HCT116 (cell line): Measurements from ENCODE around the gene TBC1D14. TPM values are rescaled to one million over a fixed set of nuclear protein-coding genes. Genes with fewer than 3 reads are reported as not detected.

ENCODE experiments used
- ATAC-seq: fragments of 200-7000 bp; cut with Tn5 transposase; 2 replicates; pipeline ENCODE4 v1.9.1; 2020; ENCODE audit warnings: mild to moderate bottlenecking, moderate library complexity
- BruUV-seq: library from RNA; stranded (reverse); fragments of 400-500 nt; replicated peaks from 2 replicates; lab custom pipeline; 2021; lab: Mats Ljungman, UMichigan
- CTCF ChIA-PET: fragments of 300-600 bp; sonication (Branson Sonifier 250); formaldehyde crosslinking; loops from one replicate; lab custom pipeline; 2021; ENCODE audit warnings: antibody characterized with exemption; lab: Charles Lee
- POLR2A ChIA-PET: fragments of 300-600, 350-600 bp; sonication (Branson Sonifier 250); formaldehyde crosslinking; loops from one replicate; lab custom pipeline; 2021; ENCODE audit warnings: antibody characterized with exemption; lab: Charles Lee
- RAD21 ChIA-PET, 2 experiments: fragments of 300-600 bp; sonication (Branson Sonifier 250); formaldehyde crosslinking; loops; one replicate each; lab custom pipeline; 2023; ENCODE audit warnings: low total read pairs in 2 of 2; ENCODE audit not compliant: uncharacterized antibody in 2 of 2, unreplicated experiment in 2 of 2, low non-redundant PET in 1 of 2; lab: Charles Lee
- DNase-seq: peaks from one replicate; pipeline ENCODE4 v3.0.0-alpha.2; 2010; ENCODE audit warnings: low read depth, low spot score
- H2AFZ ChIP-seq: fragments of 200-600 bp; shearing (Covaris generic), sonication (generic); 2 replicates; pipeline ENCODE4 v1.6.1; 2017; ENCODE audit warnings: low read depth, mixed run types, mixed read lengths, antibody characterized with exemption, low read length; ENCODE audit not compliant: poor library complexity, severe bottlenecking
- H3K27ac ChIP-seq: 2 replicates; pipeline ENCODE4 v1.5.1; 2012; ENCODE audit warnings: low read depth, low read length
- H3K27me3 ChIP-seq: fragments of 200-600 bp; sonication (generic); 2 replicates; pipeline ENCODE4 v1.6.1; 2016; ENCODE audit warnings: mixed run types, low read length, mixed read lengths; ENCODE audit not compliant: insufficient read depth
- H3K36me3 ChIP-seq, 2 experiments: fragments of 200-500 bp in 1 of 2; fragments of 200-600 bp in 1 of 2; sonication (Bioruptor generic) in 1 of 2; sonication (generic) in 1 of 2; 2 replicates each; pipeline versions ENCODE4 v1.5.1 to v1.6.1; 2014 to 2016; ENCODE audit warnings: low read length in 2 of 2, inconsistent platforms in 1 of 2, mixed read lengths in 1 of 2, mixed run types in 1 of 2; ENCODE audit not compliant: insufficient read depth in 2 of 2, control insufficient read depth in 1 of 2
- H3K4me1 ChIP-seq, 2 experiments: fragments of 200-600 bp in 1 of 2; sonication (generic) in 1 of 2; 2 replicates each; pipeline versions ENCODE4 v1.5.1 to v1.6.1; 2012 to 2017; ENCODE audit warnings: low read length in 2 of 2, inconsistent platforms in 1 of 2, mild to moderate bottlenecking in 1 of 2, mixed read lengths in 1 of 2, mixed run types in 1 of 2, moderate library complexity in 1 of 2; ENCODE audit not compliant: insufficient read depth in 2 of 2, control insufficient read depth in 1 of 2
- H3K4me2 ChIP-seq: fragments of 200-600 bp; sonication (generic); 2 replicates; pipeline ENCODE4 v1.6.1; 2017; ENCODE audit warnings: mixed run types, low read length, mixed read lengths
- H3K4me3 ChIP-seq, 2 experiments: fragments of 200-600 bp in 1 of 2; sonication (generic) in 1 of 2; replicated peaks in 1 of 2; 2 replicates each; pipeline ENCODE4 v1.5.1; 2011 to 2016; ENCODE audit warnings: low read length in 2 of 2, control low read depth in 1 of 2, low read depth in 1 of 2, mild to moderate bottlenecking in 1 of 2, mixed read lengths in 1 of 2, mixed run types in 1 of 2
- H3K79me2 ChIP-seq: fragments of 200-600 bp; sonication (generic); 2 replicates; pipeline ENCODE4 v1.6.1; 2017; ENCODE audit warnings: mild to moderate bottlenecking, mixed run types, low read length, moderate library complexity, mixed read lengths; ENCODE audit not compliant: insufficient read depth
- H3K9ac ChIP-seq: fragments of 200-600 bp; sonication (generic); 2 replicates; pipeline ENCODE4 v1.6.1; 2016; ENCODE audit warnings: low read length, mixed read lengths
- H3K9me2 ChIP-seq: fragments of 200-600 bp; sonication (generic), shearing (Covaris generic); 2 replicates; pipeline ENCODE4 v1.6.1; 2017; ENCODE audit warnings: mixed run types, mild to moderate bottlenecking, moderate library complexity; ENCODE audit not compliant: insufficient read depth
- H3K9me3 ChIP-seq, 2 experiments: fragments of 200-500 bp in 1 of 2; fragments of 200-600 bp in 1 of 2; sonication (Bioruptor generic) in 1 of 2; sonication (generic) in 1 of 2; 2 replicates each; pipeline ENCODE4 v1.6.1; 2014 to 2017; ENCODE audit warnings: low read length in 2 of 2, mixed read lengths in 2 of 2, inconsistent platforms in 1 of 2, low read depth in 1 of 2, mild to moderate bottlenecking in 1 of 2, mixed run types in 1 of 2, moderate library complexity in 1 of 2; ENCODE audit not compliant: control insufficient read depth in 1 of 2, insufficient read depth in 1 of 2
- H4K20me1 ChIP-seq: fragments of 200-600 bp; sonication (generic), shearing (Covaris generic); 2 replicates; pipeline ENCODE4 v1.6.1; 2017; ENCODE audit warnings: mixed run types, mild to moderate bottlenecking, moderate library complexity; ENCODE audit not compliant: insufficient read depth
- EGR1 ChIP-seq: IDR thresholded peaks from 2 replicates; pipeline ENCODE4 v1.6.1; 2012; ENCODE audit warnings: low read depth
- POLR2AphosphoS5 ChIP-seq: IDR thresholded peaks from 2 replicates; pipeline ENCODE4 v1.6.1; 2011; ENCODE audit warnings: mild to moderate bottlenecking, low read depth, low read length, moderate library complexity
- RAD21 ChIP-seq: IDR thresholded peaks from 2 replicates; pipeline ENCODE4 v1.6.1; 2012; ENCODE audit warnings: low read depth, mild to moderate bottlenecking
- SIN3A ChIP-seq: IDR thresholded peaks from 2 replicates; pipeline ENCODE4 v1.6.1; 2012; ENCODE audit warnings: low read depth
- SP1 ChIP-seq: IDR thresholded peaks from 2 replicates; pipeline ENCODE4 v1.6.1; 2012; ENCODE audit warnings: low read depth
- SRF ChIP-seq: IDR thresholded peaks from 2 replicates; pipeline ENCODE4 v1.6.1; 2012; ENCODE audit warnings: low read depth
- TCF7L2 ChIP-seq: IDR thresholded peaks from 2 replicates; pipeline ENCODE4 v1.7.0; 2011; ENCODE audit warnings: borderline replicate concordance, inconsistent platforms; ENCODE audit not compliant: insufficient read depth, insufficient read length; ENCODE audit errors: extremely low read depth
- YY1 ChIP-seq: IDR thresholded peaks from 2 replicates; pipeline ENCODE4 v1.6.1; 2011; ENCODE audit warnings: low read length, low read depth, moderate library complexity, mild to moderate bottlenecking; ENCODE audit not compliant: insufficient replicate concordance; ENCODE audit errors: extremely low read depth
- ZFX ChIP-seq: fragments of 450-650 bp; IDR thresholded peaks from 2 replicates; pipeline ENCODE4 v1.6.1; 2017
- ZNF274 ChIP-seq: fragments of 200-500 bp; sonication (Bioruptor generic); IDR thresholded peaks from 2 replicates; pipeline ENCODE4 v1.6.1; 2014; ENCODE audit warnings: mild to moderate bottlenecking, low read depth, low read length, inconsistent platforms
- intact Hi-C: fragments of 100-400 bp; cut with micrococcal nuclease; formaldehyde crosslinking; loops from 2 replicates; pipeline ENCODE4 v1.10.0; 2022
- total RNA-seq: library from RNA; stranded (reverse); gene quantifications from one replicate; pipeline ENCODE4 v1.2.1, GENCODE V29; 2021; ENCODE audit not compliant: unreplicated experiment
- TF ChIP-seq, protein P1 (sequence below): IDR thresholded peaks from 2 replicates; pipeline ENCODE4 v1.6.1; 2012
- TF ChIP-seq, protein P2 (sequence below), 3 experiments: fragments of 200-600 bp in 1 of 3; sonication (generic) in 1 of 3; IDR thresholded peaks in 2 of 3; conservative IDR thresholded peaks in 1 of 3; 2 replicates each; pipeline ENCODE4 v1.5.1; 2012 to 2017; ENCODE audit warnings: low read depth in 2 of 3, low read length in 2 of 3, antibody characterized with exemption in 1 of 3, borderline replicate concordance in 1 of 3, control low read depth in 1 of 3, mild to moderate bottlenecking in 1 of 3, mixed read lengths in 1 of 3, mixed run types in 1 of 3, moderate library complexity in 1 of 3; ENCODE audit not compliant: insufficient read depth in 1 of 3

TBC1D14 gene
- total RNA-seq, 1 experiment from 2014 or later, result 62.9 TPM

DNA sequence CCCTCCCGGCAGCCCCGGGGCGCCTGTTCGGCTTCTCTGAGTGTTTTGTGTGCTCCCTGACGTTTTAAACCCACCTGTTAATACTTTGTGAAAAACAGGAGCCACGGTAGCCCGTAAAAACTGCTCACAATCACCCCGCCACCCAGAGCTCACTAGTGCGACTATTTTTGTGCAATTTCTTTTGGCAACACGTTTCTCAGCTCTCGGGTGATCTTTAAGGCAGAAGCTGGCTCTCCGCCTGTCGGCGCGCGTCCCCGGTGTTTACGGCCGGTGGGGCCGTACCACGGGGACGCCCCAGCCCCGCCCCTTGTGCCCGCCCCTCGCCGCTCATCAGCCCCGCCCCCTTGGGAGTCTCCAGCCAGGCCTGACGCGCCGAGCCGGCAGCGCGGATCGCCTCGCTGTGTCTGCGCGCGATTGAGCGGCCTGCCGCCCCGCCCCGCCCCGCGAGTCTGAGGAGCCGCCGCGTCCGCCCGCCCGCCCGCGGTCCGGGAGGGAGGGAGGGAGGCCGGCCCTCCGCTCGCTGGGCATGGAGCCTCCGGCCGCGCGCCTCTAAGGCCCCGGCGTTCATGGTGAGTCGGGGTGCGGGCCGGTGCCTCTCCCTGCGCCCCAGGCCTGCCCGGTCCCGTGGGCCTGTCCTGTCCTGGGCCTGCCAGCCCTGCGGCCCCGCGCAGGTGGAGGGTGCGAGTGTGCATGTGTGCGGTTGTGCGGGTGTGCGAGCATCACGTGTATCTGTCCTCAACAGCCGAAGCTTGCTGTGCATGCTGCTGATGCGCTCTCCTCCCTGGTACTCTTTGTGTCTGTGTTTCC, 77.4 kb downstream of the TBC1D14 start:
- Histone ChIP-seq H3K9me2 (no peaks in the 10 kb centered on the region), H3K4me1 (peaks cover 15 to 36% of the 10 kb centered on the region in 2 experiments; a peak in 2 of 4 replicates), H3K4me3 (peak overlapping the region; percentile 84 to 90), H3K4me2 (peak overlapping the region; percentile 97), H3K9me3 (no peaks in the 10 kb centered on the region), H3K36me3 (0 out of 4 replicates have a peak, but pooled peaks cover 0 to 5% of the 10 kb centered on the region in 2 experiments), H3K27ac (peak overlapping the region; percentile 72), H3K79me2 (peaks cover 54% of the 10 kb centered on the region), H3K27me3 (no peaks in the 10 kb centered on the region), H3K9ac (peak overlapping the region; percentile 83), H4K20me1 (no peaks in the 10 kb centered on the region), H2AFZ (no peak overlapping the region)
- DNase-seq (peak; percentile 71), ATAC-seq (peak; percentile 91)
- ChIA-PET RAD21 (interaction anchor here in 1 of 2 experiments (0.6 kb wide), 1 partner anchor 78 kb away, joined by 3 read pairs; no protein-coding TSS in a partner anchor), POLR2A (interaction anchor here (1.2 to 2.1 kb wide), 2 partner anchors 12 to 81 kb away, joined by 5 to 11 read pairs; partner anchors contain the start of gene GRPEL1), CTCF (interaction anchor here (1.2 to 1.6 kb wide), 2 partner anchors 13 to 95 kb away, joined by 4 to 6 read pairs; no protein-coding TSS in a partner anchor)
- no TSS peak for BruUV-seq
- intact Hi-C loops, result loop anchor here (1.0 to 5.0 kb wide), 2 partner anchors 80 to 81 kb away; partner anchors contain the start of genes GRPEL1 and TBC1D14
- TF ChIP-seq SIN3A (peak; percentile 69), ZNF274 (no peak), SRF (peak; percentile 94), EGR1 (no peak), SP1 (peak; percentile 92), RAD21 (no peak), POLR2AphosphoS5 (peak; percentile 72), TCF7L2 (peak; percentile 26), ZFX (peak; percentile 83), YY1 (peak; percentile 85)
- TF ChIP-seq, protein P1, sequence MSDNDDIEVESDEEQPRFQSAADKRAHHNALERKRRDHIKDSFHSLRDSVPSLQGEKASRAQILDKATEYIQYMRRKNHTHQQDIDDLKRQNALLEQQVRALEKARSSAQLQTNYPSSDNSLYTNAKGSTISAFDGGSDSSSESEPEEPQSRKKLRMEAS, result peak; percentile 68
- TF ChIP-seq, protein P2, sequence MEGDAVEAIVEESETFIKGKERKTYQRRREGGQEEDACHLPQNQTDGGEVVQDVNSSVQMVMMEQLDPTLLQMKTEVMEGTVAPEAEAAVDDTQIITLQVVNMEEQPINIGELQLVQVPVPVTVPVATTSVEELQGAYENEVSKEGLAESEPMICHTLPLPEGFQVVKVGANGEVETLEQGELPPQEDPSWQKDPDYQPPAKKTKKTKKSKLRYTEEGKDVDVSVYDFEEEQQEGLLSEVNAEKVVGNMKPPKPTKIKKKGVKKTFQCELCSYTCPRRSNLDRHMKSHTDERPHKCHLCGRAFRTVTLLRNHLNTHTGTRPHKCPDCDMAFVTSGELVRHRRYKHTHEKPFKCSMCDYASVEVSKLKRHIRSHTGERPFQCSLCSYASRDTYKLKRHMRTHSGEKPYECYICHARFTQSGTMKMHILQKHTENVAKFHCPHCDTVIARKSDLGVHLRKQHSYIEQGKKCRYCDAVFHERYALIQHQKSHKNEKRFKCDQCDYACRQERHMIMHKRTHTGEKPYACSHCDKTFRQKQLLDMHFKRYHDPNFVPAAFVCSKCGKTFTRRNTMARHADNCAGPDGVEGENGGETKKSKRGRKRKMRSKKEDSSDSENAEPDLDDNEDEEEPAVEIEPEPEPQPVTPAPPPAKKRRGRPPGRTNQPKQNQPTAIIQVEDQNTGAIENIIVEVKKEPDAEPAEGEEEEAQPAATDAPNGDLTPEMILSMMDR (IDR thresholded peaks at IDR 0.05 in 2 of 3, conservative IDR thresholded peaks at IDR 0.05 in 1 of 3; ENCODE audit: borderline replicate concordance in 1 of 3, insufficient read depth in 1 of 3, low read depth in 2 of 3, low read length in 2 of 3), result no peak
